IMR-90 (cell line): ENCODE measurements around the gene NAIF1. TPM values are rescaled to one million over a fixed set of nuclear protein-coding genes. Genes with fewer than 3 reads are reported as not detected.

Source experiments
- ATAC-seq: fragments of 200-7000 bp; cut with Tn5 transposase; 2 replicates; pipeline ENCODE4 v1.9.1; 2020; ENCODE audit warnings: low read depth, mild to moderate bottlenecking, moderate library complexity
- BruUV-seq: library from RNA; stranded (reverse); fragments of 400-500 nt; replicated peaks from 2 replicates; lab custom pipeline; 2021; lab: Mats Ljungman, UMichigan
- CTCF ChIA-PET: fragments of 300-600 bp; formaldehyde crosslinking; extraction: SDS; loops from one replicate; lab custom pipeline; 2021; ENCODE audit warnings: antibody characterized with exemption; lab: Yijun Ruan, JAX
- POLR2A ChIA-PET: fragments of 300-600 bp; sonication (Branson Sonifier 250); formaldehyde crosslinking; loops from one replicate; lab custom pipeline; 2022; ENCODE audit warnings: antibody characterized with exemption; ENCODE audit not compliant: unreplicated experiment; lab: Charles Lee
- DNase-seq: peaks from one replicate; pipeline ENCODE4 v3.0.0; 2013
- H2AFZ ChIP-seq: replicated peaks from 2 replicates; pipeline ENCODE3; 2013; ENCODE audit warnings: low read length, mild to moderate bottlenecking; ENCODE audit not compliant: poor library complexity
- H2AK5ac ChIP-seq: 2 replicates; pipeline ENCODE4 v1.6.1; 2013; ENCODE audit warnings: low read depth, low read length, inconsistent platforms
- H2AK9ac ChIP-seq: replicated peaks from 2 replicates; pipeline ENCODE3; 2013; ENCODE audit warnings: mild to moderate bottlenecking, low read depth, low read length, moderate library complexity; ENCODE audit not compliant: poor library complexity
- H2BK120ac ChIP-seq: 2 replicates; pipeline ENCODE4 v1.6.1; 2013; ENCODE audit warnings: low read depth, low read length, inconsistent platforms
- H2BK15ac ChIP-seq: 3 replicates; pipeline ENCODE4 v1.6.1; 2013; ENCODE audit warnings: low read depth, low read length, inconsistent platforms
- H2BK20ac ChIP-seq: 2 replicates; pipeline ENCODE4 v1.6.1; 2013; ENCODE audit warnings: low read depth, mild to moderate bottlenecking, inconsistent platforms, low read length, moderate library complexity
- H2BK5ac ChIP-seq: 2 replicates; pipeline ENCODE4 v1.6.1; 2013; ENCODE audit warnings: mild to moderate bottlenecking, low read depth, low read length, inconsistent platforms; ENCODE audit not compliant: poor library complexity, severe bottlenecking
- H3K14ac ChIP-seq: replicated peaks from 2 replicates; pipeline ENCODE4 v1.6.1; 2013; ENCODE audit warnings: low read depth, low read length, inconsistent platforms
- H3K18ac ChIP-seq: 2 replicates; pipeline ENCODE4 v1.6.1; 2013; ENCODE audit warnings: low read depth, low read length, control low read depth
- H3K23ac ChIP-seq: 2 replicates; pipeline ENCODE4 v1.6.1; 2013; ENCODE audit warnings: low read depth, low read length, inconsistent platforms
- H3K27ac ChIP-seq: 2 replicates; pipeline ENCODE4 v1.5.1; 2013; ENCODE audit warnings: mild to moderate bottlenecking, control low read depth, low read length; ENCODE audit not compliant: insufficient read depth
- H3K27me3 ChIP-seq: 2 replicates; pipeline ENCODE4 v1.6.1; 2013; ENCODE audit warnings: low read length; ENCODE audit not compliant: control insufficient read depth, insufficient read depth
- H3K36me3 ChIP-seq: 2 replicates; pipeline ENCODE4 v1.6.1; 2013; ENCODE audit warnings: low read length, mixed read lengths; ENCODE audit not compliant: control insufficient read depth, insufficient read depth
- H3K4ac ChIP-seq: 2 replicates; pipeline ENCODE4 v1.6.1; 2013; ENCODE audit warnings: low read depth, low read length, inconsistent platforms
- H3K4me1 ChIP-seq: 2 replicates; pipeline ENCODE4 v1.6.1; 2013; ENCODE audit warnings: low read length, mixed read lengths; ENCODE audit not compliant: control insufficient read depth, insufficient read depth
- H3K4me2 ChIP-seq: 2 replicates; pipeline ENCODE4 v1.6.1; 2013; ENCODE audit warnings: low read depth, mild to moderate bottlenecking, control low read depth, low read length, moderate library complexity
- H3K4me3 ChIP-seq: 2 replicates; pipeline ENCODE4 v1.5.1; 2013; ENCODE audit warnings: low read depth, mild to moderate bottlenecking, control low read depth, low read length, moderate library complexity; ENCODE audit not compliant: insufficient read depth
- H3K56ac ChIP-seq: 2 replicates; pipeline ENCODE4 v1.6.1; 2013; ENCODE audit warnings: low read length, inconsistent platforms; ENCODE audit not compliant: insufficient read depth; ENCODE audit errors: extremely low read depth
- H3K79me1 ChIP-seq, 2 experiments: 2 replicates each; pipeline ENCODE4 v1.6.1; 2013; ENCODE audit warnings: low read length in 2 of 2, inconsistent platforms in 1 of 2, low read depth in 1 of 2
- H3K9ac ChIP-seq: 2 replicates; pipeline ENCODE4 v1.6.1; 2013; ENCODE audit warnings: low read depth, low read length, control low read depth
- H3K9me1 ChIP-seq: 2 replicates; pipeline ENCODE4 v1.6.1; 2013; ENCODE audit warnings: low read length, inconsistent platforms; ENCODE audit not compliant: insufficient read depth
- H3K9me3 ChIP-seq: 2 replicates; pipeline ENCODE4 v1.6.1; 2013; ENCODE audit warnings: low read length; ENCODE audit not compliant: control insufficient read depth, insufficient read depth
- H4K20me1 ChIP-seq: 2 replicates; pipeline ENCODE4 v1.6.1; 2013; ENCODE audit warnings: low read length, inconsistent platforms; ENCODE audit not compliant: insufficient read depth
- H4K5ac ChIP-seq: 2 replicates; pipeline ENCODE4 v1.6.1; 2013; ENCODE audit warnings: mild to moderate bottlenecking, low read depth, low read length, control low read depth
- H4K8ac ChIP-seq, 2 experiments: 2 replicates each; pipeline ENCODE4 v1.6.1; 2013; ENCODE audit warnings: low read depth in 2 of 2, low read length in 2 of 2, control low read depth in 1 of 2, inconsistent platforms in 1 of 2
- H4K91ac ChIP-seq: 2 replicates; pipeline ENCODE4 v1.6.1; 2013; ENCODE audit warnings: low read depth, low read length, inconsistent platforms; ENCODE audit not compliant: insufficient read depth
- CTCF ChIP-seq: conservative IDR thresholded peaks from 2 replicates; pipeline ENCODE4 v1.5.1; 2012; ENCODE audit warnings: mild to moderate bottlenecking, low read depth, low read length, improper control_type of control experiment
- MXI1 ChIP-seq: IDR thresholded peaks from 2 replicates; pipeline ENCODE4 v1.6.1; 2012; ENCODE audit warnings: low read depth, mild to moderate bottlenecking, low read length, moderate library complexity, borderline replicate concordance
- WGBS, 2 experiments: methylation state at CpG; one replicate each; pipeline versions ENCODE4 v1.1.5 to v1.1.7; 2013; ENCODE audit warnings: missing lambda C conversion rate in 2 of 2; ENCODE audit not compliant: insufficient read length in 1 of 2; ENCODE audit errors: extremely low coverage in 2 of 2; 5-methylcytosine and 5-hydroxymethylcytosine counted together
- dilution Hi-C: fragments of 300-500 bp; cut with HindIII; formaldehyde crosslinking; loops from one replicate; pipeline ENCODE4 v1.14.3; 2018; ENCODE audit warnings: low sequenced_read_pairs; ENCODE audit not compliant: unreplicated experiment
- in situ Hi-C: fragments of 300-500 bp; cut with MboI; formaldehyde crosslinking; loops from 3 replicates; pipeline ENCODE4 v1.14.3; 2019; ENCODE audit warnings: low sequenced_read_pairs, inconsistent platforms, mixed read lengths
- intact Hi-C: fragments of 100-400 bp; cut with micrococcal nuclease; formaldehyde crosslinking; loops from 2 replicates; pipeline ENCODE4 v1.10.0; 2022
- polyA plus RNA-seq, 3 experiments: library from polyadenylated mRNA; depleted of rRNA; stranded (reverse); fragments of >200 nt; gene quantifications; 2 replicates each; pipeline ENCODE4 v1.2.3, GENCODE V29; 2012; ENCODE audit warnings: low replicate concordance in 1 of 3
- total RNA-seq: library from RNA; depleted of rRNA; stranded (reverse); fragments of >200 nt; gene quantifications from 2 replicates; pipeline ENCODE4 v1.2.3, GENCODE V29; 2012

Gene NAIF1
- total and polyA plus RNA-seq, 2 of the 4 experiments (the other 2 are of a cell fraction) = 9.7 to 10.1 TPM

- Histone ChIP-seq H3K23ac (no peak overlapping the region), H2BK15ac (no peak overlapping the region), H3K4me1 (peaks cover 19% of the 10 kb centered on the region), H3K4ac (no peak overlapping the region), H2BK20ac (no peak overlapping the region), H4K20me1 (peaks cover 48% of the 10 kb centered on the region), H3K4me3 (no peak overlapping the region), H2AK5ac (no peak overlapping the region), H2BK120ac (no peak overlapping the region), H3K9me3 (no peaks in the 10 kb centered on the region), H2BK5ac (no peak overlapping the region), H4K5ac (no peak overlapping the region), H3K79me1 (peaks cover 22 to 77% of the 10 kb centered on the region in 2 experiments), H2AFZ (no peak overlapping the region), H3K56ac (no peak overlapping the region), H3K27me3 (no peaks in the 10 kb centered on the region), H2AK9ac (no peak overlapping the region), H3K9ac (no peak overlapping the region), H4K91ac (no peak overlapping the region), H3K4me2 (no peak overlapping the region), H3K9me1 (peaks cover 19% of the 10 kb centered on the region; the same call in 1 of the 2 replicates), H3K14ac (no peak overlapping the region), H3K18ac (no peak overlapping the region), H4K8ac (no peak overlapping the region), H3K27ac (no peak overlapping the region), H3K36me3 (peaks cover 69% of the 10 kb centered on the region)
- no peak for ATAC-seq
- TF ChIP-seq MXI1 (no peak), CTCF (0 out of 2 replicates have a peak, but pooled peaks have one; percentile 10)
- in situ Hi-C loops = no loop called here
- intact Hi-C loops = no loop called here
- WGBS, 2 experiments = 91% methylated on average over 4 of the region's 8 CpGs; no CpG with 5 or more reads in 1 of the 2 experiments
- no TSS peak for BruUV-seq
- DNase-seq = no peak
- CTCF ChIA-PET = no interaction called here
- dilution Hi-C loops = no loop called here
- POLR2A ChIA-PET = no interaction called here
Observed at GRCh38 chr9:128103589-128103962, 36.5 kb upstream of the NAIF1 start.
